Neutrophil (primary cell): Measurements from ENCODE around the gene ADORA3.
A peak's percentile ranks its signal among the peaks of the same experiment; 100 is the strongest.

Experiments used
- H3K27ac ChIP-seq: fragments of 200-600 bp; sonication (generic); 2 replicates; pipeline ENCODE4 v1.5.1; 2016; ENCODE audit warnings: mild to moderate bottlenecking, moderate library complexity
- H3K27me3 ChIP-seq: fragments of 200-600 bp; sonication (generic); 2 replicates; pipeline ENCODE4 v1.6.0; 2016; ENCODE audit warnings: mild to moderate bottlenecking
- H3K36me3 ChIP-seq: fragments of 200-600 bp; sonication (generic); 2 replicates; pipeline ENCODE4 v1.5.1; 2017
- H3K4me1 ChIP-seq, 2 experiments: fragments of 200-600 bp in 1 of 2; sonication (generic) in 1 of 2; 1 replicate in 1 of 2; 2 replicates in 1 of 2; pipeline versions ENCODE4 v1.5.1 to v1.6.1; 2013 to 2016; ENCODE audit warnings: low read depth in 1 of 2, low read length in 1 of 2, mild to moderate bottlenecking in 1 of 2, moderate library complexity in 1 of 2; ENCODE audit not compliant: control insufficient read depth in 1 of 2, insufficient read depth in 1 of 2
- H3K4me3 ChIP-seq, 2 experiments: fragments of 200-600 bp in 1 of 2; sonication (generic) in 1 of 2; 1 replicate in 1 of 2; 2 replicates in 1 of 2; pipeline ENCODE4 v1.5.1; 2013 to 2016; ENCODE audit warnings: low read depth in 1 of 2, low read length in 1 of 2, mild to moderate bottlenecking in 1 of 2, moderate library complexity in 1 of 2
- H3K9me3 ChIP-seq: fragments of 200-600 bp; sonication (generic); 2 replicates; pipeline ENCODE4 v1.5.1; 2016
- CTCF ChIP-seq: fragments of 200-600 bp; sonication (generic); IDR thresholded peaks from 2 replicates; pipeline ENCODE4 v1.5.1; 2016; ENCODE audit warnings: antibody characterized with exemption

Gene ADORA3

GRCh38 chr1:111512132-111512889 lies 8.9 kb upstream of the ADORA3 start:
- Histone ChIP-seq H3K4me3 (no peak overlapping the region), H3K9me3 (no peaks in the 10 kb centered on the region), H3K4me1 (peaks cover 47 to 49% of the 10 kb centered on the region in 2 experiments), H3K27ac (no peak overlapping the region), H3K36me3 (no peaks in the 10 kb centered on the region), H3K27me3 (no peaks in the 10 kb centered on the region)
- TF ChIP-seq CTCF, result no peak

GRCh38 chr1:111511370-111511769 lies 7.9 kb upstream of the ADORA3 start:
- H3K4me3 ChIP-seq, result no peak overlapping the region
- no peaks in the 10 kb centered on the region for H3K9me3 ChIP-seq
- no peak for TF ChIP-seq CTCF
- no peak overlapping the region for H3K27ac ChIP-seq
- H3K4me1 ChIP-seq, result peaks cover 53% of the 10 kb centered on the region in 2 experiments
- no peaks in the 10 kb centered on the region for H3K36me3 ChIP-seq
- no peaks in the 10 kb centered on the region for H3K27me3 ChIP-seq

GRCh38 chr1:111509997-111510375 lies 6.6 kb upstream of the ADORA3 start:
- Histone ChIP-seq H3K4me1 (peaks cover 53 to 55% of the 10 kb centered on the region in 2 experiments), H3K36me3 (no peaks in the 10 kb centered on the region), H3K27ac (no peak overlapping the region), H3K27me3 (no peaks in the 10 kb centered on the region), H3K4me3 (no peak overlapping the region), H3K9me3 (no peaks in the 10 kb centered on the region)
- no peak for TF ChIP-seq CTCF

- H3K4me1 ChIP-seq, result peaks cover 73% of the 10 kb centered on the region in 2 experiments
- no peaks in the 10 kb centered on the region for H3K9me3 ChIP-seq
- H3K27me3 ChIP-seq, result no peaks in the 10 kb centered on the region
- peak overlapping the region; percentile 56 to 63 for H3K4me3 ChIP-seq
- peak overlapping the region; percentile 100 for H3K27ac ChIP-seq
- H3K36me3 ChIP-seq, result no peaks in the 10 kb centered on the region
- TF ChIP-seq CTCF, result peak; percentile 51
Observed at GRCh38 chr1:111507411-111508201, 4.2 kb upstream of the ADORA3 start.

GRCh38 chr1:111506561-111506960 lies 3.1 kb upstream of the ADORA3 start:
- Histone ChIP-seq H3K4me1 (peaks cover 73 to 74% of the 10 kb centered on the region in 2 experiments), H3K9me3 (no peaks in the 10 kb centered on the region), H3K27me3 (no peaks in the 10 kb centered on the region), H3K27ac (peak overlapping the region; percentile 100), H3K36me3 (no peaks in the 10 kb centered on the region), H3K4me3 (peak overlapping the region in 1 of 2 experiments; percentile 63)
- TF ChIP-seq CTCF, result no peak
